Measurements from ENCODE around the gene ARL15.

DNA sequence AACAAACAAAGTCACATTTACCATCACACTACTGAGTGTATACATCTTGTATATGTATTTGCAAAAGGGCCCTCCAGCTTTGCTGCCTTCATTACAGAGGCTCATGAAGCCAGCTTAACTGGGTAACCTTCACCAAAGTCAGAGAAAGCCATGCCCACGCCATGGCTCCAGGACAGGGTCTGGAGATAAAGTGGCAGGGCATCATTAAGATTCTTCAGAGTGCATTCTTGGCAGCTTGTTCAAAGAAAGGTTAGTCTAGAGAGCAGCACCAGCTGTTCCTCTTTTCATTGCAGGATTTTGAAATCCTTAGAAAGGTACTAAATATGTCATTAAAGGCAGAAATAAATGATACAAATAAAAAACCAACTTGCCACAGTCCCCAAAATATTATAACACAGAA lies 416.7 kb downstream of the ARL15 start:
- TF ChIP-seq, protein P1, sequence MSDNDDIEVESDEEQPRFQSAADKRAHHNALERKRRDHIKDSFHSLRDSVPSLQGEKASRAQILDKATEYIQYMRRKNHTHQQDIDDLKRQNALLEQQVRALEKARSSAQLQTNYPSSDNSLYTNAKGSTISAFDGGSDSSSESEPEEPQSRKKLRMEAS (IDR thresholded peaks at IDR 0.05) = no peak
- TF ChIP-seq, protein P2, sequence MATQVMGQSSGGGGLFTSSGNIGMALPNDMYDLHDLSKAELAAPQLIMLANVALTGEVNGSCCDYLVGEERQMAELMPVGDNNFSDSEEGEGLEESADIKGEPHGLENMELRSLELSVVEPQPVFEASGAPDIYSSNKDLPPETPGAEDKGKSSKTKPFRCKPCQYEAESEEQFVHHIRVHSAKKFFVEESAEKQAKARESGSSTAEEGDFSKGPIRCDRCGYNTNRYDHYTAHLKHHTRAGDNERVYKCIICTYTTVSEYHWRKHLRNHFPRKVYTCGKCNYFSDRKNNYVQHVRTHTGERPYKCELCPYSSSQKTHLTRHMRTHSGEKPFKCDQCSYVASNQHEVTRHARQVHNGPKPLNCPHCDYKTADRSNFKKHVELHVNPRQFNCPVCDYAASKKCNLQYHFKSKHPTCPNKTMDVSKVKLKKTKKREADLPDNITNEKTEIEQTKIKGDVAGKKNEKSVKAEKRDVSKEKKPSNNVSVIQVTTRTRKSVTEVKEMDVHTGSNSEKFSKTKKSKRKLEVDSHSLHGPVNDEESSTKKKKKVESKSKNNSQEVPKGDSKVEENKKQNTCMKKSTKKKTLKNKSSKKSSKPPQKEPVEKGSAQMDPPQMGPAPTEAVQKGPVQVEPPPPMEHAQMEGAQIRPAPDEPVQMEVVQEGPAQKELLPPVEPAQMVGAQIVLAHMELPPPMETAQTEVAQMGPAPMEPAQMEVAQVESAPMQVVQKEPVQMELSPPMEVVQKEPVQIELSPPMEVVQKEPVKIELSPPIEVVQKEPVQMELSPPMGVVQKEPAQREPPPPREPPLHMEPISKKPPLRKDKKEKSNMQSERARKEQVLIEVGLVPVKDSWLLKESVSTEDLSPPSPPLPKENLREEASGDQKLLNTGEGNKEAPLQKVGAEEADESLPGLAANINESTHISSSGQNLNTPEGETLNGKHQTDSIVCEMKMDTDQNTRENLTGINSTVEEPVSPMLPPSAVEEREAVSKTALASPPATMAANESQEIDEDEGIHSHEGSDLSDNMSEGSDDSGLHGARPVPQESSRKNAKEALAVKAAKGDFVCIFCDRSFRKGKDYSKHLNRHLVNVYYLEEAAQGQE (IDR thresholded peaks at IDR 0.05; ENCODE audit: low read depth) = no peak
- TF ChIP-seq CEBPB (IDR thresholded peaks at IDR 0.05) (no peak), TCF12 (IDR thresholded peaks at IDR 0.05; ENCODE audit: low read depth) (no peak)

Data from Ishikawa (cell line).